ENCODE data around the gene ABHD2. TPM values are rescaled to one million over a fixed set of nuclear protein-coding genes. Genes with fewer than 3 reads are reported as not detected.

Gene ABHD2
- total RNA-seq, 1 experiment from 2014 or later = 52.4 TPM

- no peak for DNase-seq (ENCODE audit: low spot score)
- Histone ChIP-seq H3K36me3 (ENCODE audit: insufficient read depth, low read length, poor library complexity, severe bottlenecking) (no peaks in the 10 kb centered on the region), H3K9me3 (ENCODE audit: low read depth, low read length, poor library complexity, severe bottlenecking) (no peaks in the 10 kb centered on the region), H3K27ac (ENCODE audit: low read depth, low read length, poor library complexity, severe bottlenecking) (no peak overlapping the region), H3K4me3 (ENCODE audit: low read depth, low read length, poor library complexity, severe bottlenecking) (no peak overlapping the region), H3K4me1 (ENCODE audit: insufficient read depth, low read length, poor library complexity, severe bottlenecking) (no peaks in the 10 kb centered on the region), H3K27me3 (replicated peaks; ENCODE audit: insufficient read depth, low read depth, low read length, poor library complexity) (no peaks in the 10 kb centered on the region)
- ChIA-PET POLR2A (ENCODE audit: low non-redundant PET) (no interaction called here), CTCF (no interaction called here)
- no TSS peak for BruUV-seq (replicated peaks)
- intact Hi-C loops (cut with micrococcal nuclease; ENCODE audit: unreplicated experiment) = no loop called here
- TF ChIP-seq EZH2 (IDR thresholded peaks at IDR 0.05; ENCODE audit: borderline replicate concordance, low read depth, low read length, poor library complexity, severe bottlenecking) = no peak
These were observed 13.7 kb upstream of the ABHD2 start for GRCh38 chr15:89074402-89075012.

GRCh38 chr15:89075101-89075640 is 13.1 kb upstream of the ABHD2 start:
- TF ChIP-seq CTCF (conservative IDR thresholded peaks at IDR 0.05; ENCODE audit: low read depth, low read length) (no peak), EZH2 (IDR thresholded peaks at IDR 0.05; ENCODE audit: borderline replicate concordance, low read depth, low read length, poor library complexity, severe bottlenecking) (no peak)
- no peak for DNase-seq (ENCODE audit: low spot score)
- Histone ChIP-seq H3K27ac (ENCODE audit: low read depth, low read length, poor library complexity, severe bottlenecking) (no peak overlapping the region), H3K4me3 (ENCODE audit: low read depth, low read length, poor library complexity, severe bottlenecking) (no peak overlapping the region), H3K36me3 (ENCODE audit: insufficient read depth, low read length, poor library complexity, severe bottlenecking) (no peaks in the 10 kb centered on the region), H3K4me1 (ENCODE audit: insufficient read depth, low read length, poor library complexity, severe bottlenecking) (no peaks in the 10 kb centered on the region), H3K9me3 (ENCODE audit: low read depth, low read length, poor library complexity, severe bottlenecking) (no peaks in the 10 kb centered on the region), H3K27me3 (replicated peaks; ENCODE audit: insufficient read depth, low read depth, low read length, poor library complexity) (no peaks in the 10 kb centered on the region)
- ChIA-PET CTCF (no interaction called here), POLR2A (ENCODE audit: low non-redundant PET) (no interaction called here)
- intact Hi-C loops (cut with micrococcal nuclease; ENCODE audit: unreplicated experiment) = no loop called here
- BruUV-seq (replicated peaks) = no TSS peak

- intact Hi-C loops (cut with micrococcal nuclease; ENCODE audit: unreplicated experiment) = no loop called here
- no peaks in the 10 kb centered on the region for H3K36me3 ChIP-seq (ENCODE audit: insufficient read depth, low read length, poor library complexity, severe bottlenecking)
- ChIA-PET CTCF (no interaction called here), POLR2A (ENCODE audit: low non-redundant PET) (no interaction called here)
- H3K4me3 ChIP-seq (ENCODE audit: low read depth, low read length, poor library complexity, severe bottlenecking) = no peak overlapping the region
- H3K4me1 ChIP-seq (ENCODE audit: insufficient read depth, low read length, poor library complexity, severe bottlenecking) = no peaks in the 10 kb centered on the region
- H3K27me3 ChIP-seq (replicated peaks; ENCODE audit: insufficient read depth, low read depth, low read length, poor library complexity) = no peaks in the 10 kb centered on the region
- DNase-seq (ENCODE audit: low spot score) = no peak
- H3K27ac ChIP-seq (ENCODE audit: low read depth, low read length, poor library complexity, severe bottlenecking) = no peak overlapping the region
- no peaks in the 10 kb centered on the region for H3K9me3 ChIP-seq (ENCODE audit: low read depth, low read length, poor library complexity, severe bottlenecking)
- TF ChIP-seq CTCF (conservative IDR thresholded peaks at IDR 0.05; ENCODE audit: low read depth, low read length) = no peak
- TF ChIP-seq EZH2 (IDR thresholded peaks at IDR 0.05; ENCODE audit: borderline replicate concordance, low read depth, low read length, poor library complexity, severe bottlenecking) = no peak
- no TSS peak for BruUV-seq (replicated peaks)
These were observed 12.4 kb upstream of the ABHD2 start for GRCh38 chr15:89075846-89076245.

GRCh38 chr15:89077750-89078149 is 10.5 kb upstream of the ABHD2 start:
- CTCF ChIA-PET = no interaction called here
- TF ChIP-seq EZH2 (IDR thresholded peaks at IDR 0.05; ENCODE audit: borderline replicate concordance, low read depth, low read length, poor library complexity, severe bottlenecking) = no peak
- TF ChIP-seq CTCF (conservative IDR thresholded peaks at IDR 0.05; ENCODE audit: low read depth, low read length) = no peak
- Histone ChIP-seq H3K4me1 (ENCODE audit: insufficient read depth, low read length, poor library complexity, severe bottlenecking) (no peaks in the 10 kb centered on the region), H3K27ac (ENCODE audit: low read depth, low read length, poor library complexity, severe bottlenecking) (no peak overlapping the region), H3K27me3 (replicated peaks; ENCODE audit: insufficient read depth, low read depth, low read length, poor library complexity) (no peaks in the 10 kb centered on the region), H3K4me3 (ENCODE audit: low read depth, low read length, poor library complexity, severe bottlenecking) (no peak overlapping the region), H3K36me3 (ENCODE audit: insufficient read depth, low read length, poor library complexity, severe bottlenecking) (no peaks in the 10 kb centered on the region), H3K9me3 (ENCODE audit: low read depth, low read length, poor library complexity, severe bottlenecking) (no peaks in the 10 kb centered on the region)
- intact Hi-C loops (cut with micrococcal nuclease; ENCODE audit: unreplicated experiment) = no loop called here
- no peak for DNase-seq (ENCODE audit: low spot score)
- BruUV-seq (replicated peaks) = no TSS peak
- POLR2A ChIA-PET (ENCODE audit: low non-redundant PET) = interaction anchor here (0.9 kb wide), 1 partner anchor 50 kb away, joined by 3 read pairs; no protein-coding TSS in a partner anchor
